Mononuclear cell (primary cell): ENCODE results near the gene SUPT4H1. TPM values are rescaled to one million over a fixed set of nuclear protein-coding genes. Genes with fewer than 3 reads are reported as not detected.

Source experiments
- H3K27me3 ChIP-seq: 2 replicates; pipeline ENCODE4 v1.6.0; 2011; ENCODE audit warnings: low read length, control low read depth; ENCODE audit not compliant: insufficient read depth
- H3K4me1 ChIP-seq: 2 replicates; pipeline ENCODE4 v1.5.1; 2011; ENCODE audit warnings: mild to moderate bottlenecking, low read length, control low read depth; ENCODE audit not compliant: insufficient read depth
- H3K4me3 ChIP-seq: 2 replicates; pipeline ENCODE4 v1.5.1; 2011; ENCODE audit warnings: mild to moderate bottlenecking, low read length, moderate library complexity
- H3K9me3 ChIP-seq: 2 replicates; pipeline ENCODE4 v1.5.1; 2011; ENCODE audit warnings: low read depth, mild to moderate bottlenecking, control low read depth, low read length
- total RNA-seq: library from RNA; depleted of rRNA; stranded (reverse); fragments of >200 nt; gene quantifications from one replicate; pipeline ENCODE4 v1.2.3, GENCODE V29; 2012

Gene SUPT4H1
- total RNA-seq, 1 donor = 65.3 TPM

GRCh38 chr17:58332778-58333735, 18.9 kb downstream of the SUPT4H1 start:
- peaks cover 66% of the 10 kb centered on the region for H3K4me1 ChIP-seq
- H3K4me3 ChIP-seq = peak overlapping the region; percentile 99

DNA sequence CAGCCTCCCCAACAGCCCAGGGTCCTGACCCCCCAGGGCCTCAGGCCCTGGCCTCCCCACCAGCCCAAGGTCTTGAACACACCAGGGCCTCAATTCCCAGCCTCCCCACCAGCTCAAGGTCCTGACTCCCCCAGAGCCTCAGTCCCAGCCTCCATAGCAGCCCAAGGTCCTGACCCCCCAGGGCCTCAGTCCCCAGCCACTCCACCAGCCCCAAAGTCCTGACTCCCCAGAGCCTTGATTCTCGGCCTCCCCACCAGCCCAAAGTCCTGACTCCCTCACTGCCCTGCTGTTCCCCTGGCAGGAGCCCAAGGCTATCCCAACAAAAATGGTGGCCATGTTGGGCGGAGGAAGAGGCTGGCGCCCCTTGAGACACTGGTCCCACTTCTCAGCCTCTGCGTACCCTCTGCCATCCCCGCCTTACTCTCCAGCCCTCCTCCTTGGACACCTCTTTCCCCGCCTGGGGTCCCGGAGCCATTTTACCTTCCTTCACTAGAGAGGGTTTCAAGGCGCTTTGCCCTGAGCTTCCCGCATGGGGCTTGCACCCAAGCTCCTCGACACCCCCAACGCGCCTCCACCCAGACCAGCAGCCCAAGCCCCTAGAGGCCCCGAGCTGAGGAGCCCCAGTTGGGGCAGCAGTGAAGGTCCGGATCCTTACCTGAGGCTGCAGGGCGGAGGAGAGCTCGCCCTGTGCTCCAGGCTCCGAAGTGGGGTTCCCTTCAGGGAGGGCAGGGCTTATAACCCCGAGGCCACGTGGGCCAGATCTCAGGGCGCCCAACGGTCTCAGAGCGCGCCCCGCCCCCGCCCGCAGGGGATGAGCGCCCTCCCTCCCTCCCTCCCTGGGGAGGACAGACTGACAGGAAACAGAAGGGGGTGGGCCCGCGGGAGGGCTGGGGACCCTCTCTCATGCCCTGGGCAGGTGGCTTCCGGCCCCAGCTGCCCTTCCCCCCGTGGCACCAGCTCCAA, 19.9 kb downstream of the SUPT4H1 start:
- no peaks in the 10 kb centered on the region for H3K9me3 ChIP-seq
- no peaks in the 10 kb centered on the region for H3K27me3 ChIP-seq
- H3K4me1 ChIP-seq = peaks cover 68% of the 10 kb centered on the region
- H3K4me3 ChIP-seq = peak overlapping the region; percentile 99

More at GRCh38 chr17:58332778-58333735, 18.9 kb downstream of the SUPT4H1 start:
- H3K9me3 ChIP-seq = no peaks in the 10 kb centered on the region
- H3K27me3 ChIP-seq = no peaks in the 10 kb centered on the region

DNA sequence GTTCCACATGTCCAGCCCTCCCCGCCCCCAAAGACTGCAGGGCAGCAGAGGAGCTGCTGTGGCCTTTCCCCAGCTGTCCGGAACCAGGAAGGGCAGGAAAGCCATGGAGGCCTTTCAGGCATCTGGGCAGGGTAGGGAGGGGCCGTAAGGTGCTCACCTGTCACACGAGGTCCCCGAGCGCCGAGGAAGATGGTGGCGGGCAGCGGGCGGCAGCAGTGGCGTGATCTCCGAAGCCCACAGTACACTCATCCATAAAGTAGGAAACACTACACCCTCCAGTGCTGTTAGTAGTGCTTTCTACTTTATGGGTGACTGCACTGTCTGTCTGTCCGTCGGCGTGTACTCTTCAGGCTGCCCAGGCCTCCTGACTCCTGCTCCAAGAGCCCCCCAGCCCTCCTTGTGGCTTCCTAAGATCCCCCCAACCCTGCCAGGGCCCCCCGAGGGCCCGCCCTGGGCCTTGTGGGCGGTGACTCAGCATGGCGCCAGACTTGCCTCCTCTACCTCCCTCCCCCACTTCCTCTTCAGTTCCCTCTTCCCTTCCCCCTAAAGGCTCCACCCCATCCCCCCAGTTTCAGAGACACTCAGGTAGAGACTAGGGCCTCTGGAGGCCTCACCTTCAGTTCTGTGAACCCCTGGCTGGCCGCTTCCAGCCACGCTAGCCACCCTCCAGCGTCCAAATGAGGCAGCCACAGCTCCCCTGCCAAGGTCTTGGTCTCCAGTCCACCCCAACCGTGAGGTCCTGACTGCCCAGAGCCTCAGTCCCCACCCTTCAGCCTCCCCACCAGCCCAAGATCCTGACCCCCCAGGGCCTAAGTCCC, 20.8 kb downstream of the SUPT4H1 start:
- no peaks in the 10 kb centered on the region for H3K27me3 ChIP-seq
- H3K4me3 ChIP-seq = peak overlapping the region; percentile 99
- no peaks in the 10 kb centered on the region for H3K9me3 ChIP-seq
- peaks cover 67% of the 10 kb centered on the region for H3K4me1 ChIP-seq

DNA sequence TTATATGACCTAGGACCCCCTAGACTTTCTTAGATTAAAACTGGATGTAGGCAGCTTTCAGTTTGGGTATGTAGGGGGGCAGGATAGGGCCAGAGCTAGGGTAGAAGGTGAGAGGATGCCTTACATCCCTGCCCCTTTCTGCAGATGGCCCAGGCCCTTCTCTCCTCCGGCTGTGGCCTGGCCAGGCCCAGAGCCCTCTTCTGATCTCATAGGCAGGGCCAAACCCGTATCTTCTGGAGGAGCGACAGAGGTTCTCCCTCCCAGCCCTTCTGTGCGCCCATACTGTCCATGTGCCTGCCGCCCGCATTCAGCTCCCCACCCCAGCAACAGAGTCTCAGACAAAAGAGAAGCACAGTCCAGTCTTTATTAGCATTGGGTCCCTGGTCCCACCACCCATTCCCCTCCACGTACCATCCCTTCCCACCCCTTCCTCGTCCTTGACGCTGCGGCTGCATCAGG, 21.4 kb downstream of the SUPT4H1 start:
- peaks cover 67% of the 10 kb centered on the region for H3K4me1 ChIP-seq
- H3K9me3 ChIP-seq = no peaks in the 10 kb centered on the region
- peak overlapping the region; percentile 99 for H3K4me3 ChIP-seq
- H3K27me3 ChIP-seq = no peaks in the 10 kb centered on the region

DNA sequence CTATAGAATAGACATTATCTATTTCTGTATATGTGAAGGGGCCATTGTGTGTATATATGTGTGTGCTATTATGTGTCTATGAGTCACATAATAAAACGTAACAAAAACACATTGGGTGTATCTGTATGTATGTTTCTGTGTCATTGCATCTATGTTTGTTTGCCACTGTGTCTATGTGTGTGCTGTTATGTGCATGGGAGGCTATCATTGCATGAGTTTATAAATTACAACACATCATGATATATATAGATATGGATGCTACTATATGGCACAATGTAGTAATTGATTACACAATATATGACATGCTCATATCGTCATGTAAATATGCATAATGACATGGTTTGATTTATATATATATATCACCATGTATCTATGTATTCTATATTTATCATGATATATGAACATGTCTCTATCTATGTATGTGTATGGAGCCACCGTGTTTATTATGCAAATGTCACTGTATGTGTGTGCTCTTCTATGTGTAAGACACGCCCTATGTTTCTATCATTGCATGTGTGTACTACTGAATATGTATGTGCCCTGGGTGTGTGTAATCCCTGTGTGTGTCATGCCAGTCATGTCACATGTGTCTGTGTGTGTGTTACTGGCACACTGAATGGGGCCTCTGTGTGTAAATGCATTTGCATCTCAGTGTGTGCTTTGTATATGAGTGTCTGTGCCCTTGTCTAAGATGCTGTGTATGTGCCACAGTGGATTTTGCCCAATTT, 22.0 kb downstream of the SUPT4H1 start:
- H3K27me3 ChIP-seq = no peaks in the 10 kb centered on the region
- peak overlapping the region; percentile 99 for H3K4me3 ChIP-seq
- H3K9me3 ChIP-seq = no peaks in the 10 kb centered on the region
- H3K4me1 ChIP-seq = peaks cover 67% of the 10 kb centered on the region

- Histone ChIP-seq H3K27me3 (peaks cover 3% of the 10 kb centered on the region), H3K4me3 (peak overlapping the region; percentile 99), H3K4me1 (peaks cover 67% of the 10 kb centered on the region), H3K9me3 (no peaks in the 10 kb centered on the region)
These were observed 22.8 kb downstream of the SUPT4H1 start for GRCh38 chr17:58329035-58329809.

- Histone ChIP-seq H3K4me1 (peaks cover 64% of the 10 kb centered on the region), H3K27me3 (peaks cover 3% of the 10 kb centered on the region), H3K9me3 (no peaks in the 10 kb centered on the region), H3K4me3 (peak within 1 kb of the TSS; percentile 99)
These were observed 23.6 kb downstream of the SUPT4H1 start, which contains the start of gene TSPOAP1 for GRCh38 chr17:58328195-58329034. TSPOAP1 (minus strand) TSS chr17:58328795; CDS start chr17:58327920, 875 bp downstream.

DNA sequence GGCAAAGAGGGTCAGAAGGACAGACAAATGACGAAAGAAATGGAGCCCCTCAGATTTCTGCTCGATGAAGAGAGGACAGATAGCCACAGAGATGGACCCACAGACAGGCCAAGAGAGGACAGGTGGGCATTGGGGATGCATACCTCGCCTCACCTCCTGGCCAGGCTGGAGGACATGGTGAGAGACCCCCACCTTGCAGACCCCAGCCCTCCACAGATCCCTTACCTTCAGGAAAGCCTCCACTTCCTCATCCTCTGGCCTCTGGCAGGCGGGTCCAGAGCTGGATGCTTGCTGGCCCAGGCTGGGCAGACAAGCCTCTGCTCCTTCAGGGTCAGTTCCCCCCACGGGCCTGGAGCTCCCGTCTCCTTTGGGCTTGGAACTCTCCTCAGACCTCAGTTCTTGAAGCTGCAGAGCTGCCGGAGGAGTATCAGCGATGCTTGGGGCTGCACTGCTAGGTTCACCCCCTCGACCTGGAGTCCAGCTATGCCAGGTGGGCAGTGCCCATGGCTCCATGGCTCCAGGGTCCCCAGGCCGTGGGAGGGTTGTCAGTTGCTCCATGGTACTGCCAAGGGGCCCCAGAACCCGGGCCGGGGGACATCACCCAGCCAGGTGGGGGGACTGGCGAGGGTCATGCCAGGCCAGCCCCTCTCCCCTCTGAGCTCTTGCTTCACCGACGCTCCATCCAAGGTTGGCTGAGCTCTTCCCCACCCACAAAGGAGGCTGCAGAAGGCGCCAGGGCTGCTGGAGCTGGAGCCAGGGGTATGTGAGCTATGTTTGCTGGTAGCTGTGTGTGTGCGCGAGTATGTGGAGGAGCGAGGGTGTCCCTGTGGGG, 24.4 kb downstream of the SUPT4H1 start:
- Histone ChIP-seq H3K27me3 (peaks cover 3% of the 10 kb centered on the region), H3K9me3 (no peaks in the 10 kb centered on the region), H3K4me1 (peaks cover 62% of the 10 kb centered on the region), H3K4me3 (peak overlapping the region; percentile 99)

DNA sequence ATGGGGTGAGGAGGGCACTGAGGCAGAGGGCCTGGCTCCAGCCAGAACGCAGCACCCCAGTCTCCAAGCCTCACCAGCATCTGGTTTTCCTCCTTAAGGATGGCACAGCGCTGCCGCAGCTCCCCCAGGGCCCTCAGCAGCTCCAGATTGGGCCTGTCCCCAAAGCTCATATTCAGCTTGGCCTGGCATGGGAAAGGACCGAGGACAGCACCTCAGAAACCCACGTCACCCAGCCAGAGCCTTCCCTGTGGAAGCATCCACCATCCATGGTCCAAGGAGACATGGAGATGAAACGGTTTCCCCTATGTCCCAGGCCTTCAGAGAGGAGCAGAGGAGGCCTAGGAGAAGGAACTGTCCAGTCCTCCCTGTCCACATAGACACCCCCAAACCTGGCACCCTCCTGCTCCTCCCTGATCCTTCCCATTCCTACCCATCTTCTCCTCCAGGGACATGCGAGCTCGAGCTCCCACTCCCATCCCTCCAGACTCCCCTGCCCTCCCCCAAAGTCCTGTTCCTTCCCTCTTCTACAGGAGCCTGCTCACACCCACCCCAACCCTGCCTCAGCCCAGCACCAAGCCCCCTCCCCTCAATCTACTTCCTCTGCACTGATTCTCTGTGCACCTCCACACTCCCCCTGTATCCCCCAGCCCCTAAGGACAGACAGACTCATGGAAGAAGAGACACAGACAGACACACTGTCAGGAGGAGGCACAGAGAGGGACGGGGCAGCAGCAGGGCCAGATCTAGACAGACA, 25.2 kb downstream of the SUPT4H1 start:
- H3K27me3 ChIP-seq = peaks cover 3% of the 10 kb centered on the region
- no peak overlapping the region for H3K4me3 ChIP-seq
- H3K9me3 ChIP-seq = no peaks in the 10 kb centered on the region
- H3K4me1 ChIP-seq = peaks cover 62% of the 10 kb centered on the region

GRCh38 chr17:58325976-58326468, 26.0 kb downstream of the SUPT4H1 start:
- no peaks in the 10 kb centered on the region for H3K9me3 ChIP-seq
- peaks cover 3% of the 10 kb centered on the region for H3K27me3 ChIP-seq
- H3K4me1 ChIP-seq = peaks cover 62% of the 10 kb centered on the region
- H3K4me3 ChIP-seq = no peak overlapping the region

DNA sequence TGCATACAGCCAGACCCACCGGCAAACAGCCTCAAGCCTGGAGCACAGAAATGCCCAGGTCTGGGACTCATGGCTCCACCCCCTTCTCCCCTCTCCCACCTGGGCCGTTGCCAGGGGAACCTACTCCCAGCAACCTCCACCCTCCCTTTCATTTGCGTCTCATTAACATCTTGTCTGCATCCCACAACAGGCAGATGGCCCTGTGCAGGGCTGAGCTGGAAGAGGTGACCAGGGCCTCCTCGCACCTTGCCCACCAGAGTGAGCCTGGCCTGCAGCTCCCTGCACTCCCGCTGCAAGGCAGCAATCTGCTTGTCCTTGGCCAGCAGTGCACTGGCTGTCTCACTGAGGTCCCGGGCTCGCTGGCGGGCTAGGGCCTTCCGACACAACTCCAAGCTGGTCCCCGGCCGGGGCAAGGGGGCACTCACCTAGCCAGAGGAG, 26.7 kb downstream of the SUPT4H1 start:
- Histone ChIP-seq H3K4me3 (no peak overlapping the region), H3K27me3 (peaks cover 3% of the 10 kb centered on the region), H3K9me3 (no peaks in the 10 kb centered on the region), H3K4me1 (peaks cover 60% of the 10 kb centered on the region)
